ENCODE measurements around the gene GMPPA.

Gene GMPPA

DNA sequence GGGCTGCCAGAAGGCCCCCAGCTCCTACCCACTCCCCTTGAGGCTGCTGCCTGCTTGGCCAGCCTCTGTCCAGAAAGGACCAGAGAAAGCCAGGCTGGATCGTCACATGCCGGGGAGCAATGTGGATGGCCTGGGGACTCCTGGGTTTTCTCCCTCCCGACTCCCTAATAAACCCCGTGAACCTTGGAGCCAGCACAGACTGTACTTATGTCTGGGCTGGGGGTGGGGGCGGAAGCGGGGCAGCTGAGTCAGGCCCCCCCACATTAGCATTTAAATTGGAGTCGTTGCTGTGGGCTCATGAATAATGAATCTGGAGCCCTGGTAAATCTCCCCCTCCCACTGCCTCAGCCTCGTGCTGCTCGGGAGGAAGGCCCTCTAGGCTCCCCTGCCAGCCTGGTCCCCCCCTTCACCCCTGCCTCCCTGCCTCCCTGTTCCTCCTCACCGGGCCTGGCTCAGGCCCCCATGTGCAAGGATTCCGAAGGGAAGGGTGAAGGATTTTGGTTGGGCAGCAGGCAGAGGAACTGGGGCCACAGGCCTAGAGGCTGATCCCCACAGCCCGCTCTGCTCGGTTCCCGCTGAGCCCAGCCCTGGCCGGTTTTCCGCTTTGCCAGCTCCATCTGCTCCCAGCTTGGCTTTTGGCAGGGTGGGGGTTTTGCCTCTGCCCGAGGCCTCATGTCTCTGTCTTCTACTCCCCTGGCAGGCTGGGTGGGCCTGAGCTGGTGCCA lies 8.3 kb downstream of the GMPPA start:
- DNase-seq = no peak

- DNase-seq = no peak
Observed at GRCh38 chr2:219507581-219508443, 9.1 kb downstream of the GMPPA start.

- DNase-seq = no peak
Observed at GRCh38 chr2:219508444-219508734, 9.7 kb downstream of the GMPPA start.

DNA sequence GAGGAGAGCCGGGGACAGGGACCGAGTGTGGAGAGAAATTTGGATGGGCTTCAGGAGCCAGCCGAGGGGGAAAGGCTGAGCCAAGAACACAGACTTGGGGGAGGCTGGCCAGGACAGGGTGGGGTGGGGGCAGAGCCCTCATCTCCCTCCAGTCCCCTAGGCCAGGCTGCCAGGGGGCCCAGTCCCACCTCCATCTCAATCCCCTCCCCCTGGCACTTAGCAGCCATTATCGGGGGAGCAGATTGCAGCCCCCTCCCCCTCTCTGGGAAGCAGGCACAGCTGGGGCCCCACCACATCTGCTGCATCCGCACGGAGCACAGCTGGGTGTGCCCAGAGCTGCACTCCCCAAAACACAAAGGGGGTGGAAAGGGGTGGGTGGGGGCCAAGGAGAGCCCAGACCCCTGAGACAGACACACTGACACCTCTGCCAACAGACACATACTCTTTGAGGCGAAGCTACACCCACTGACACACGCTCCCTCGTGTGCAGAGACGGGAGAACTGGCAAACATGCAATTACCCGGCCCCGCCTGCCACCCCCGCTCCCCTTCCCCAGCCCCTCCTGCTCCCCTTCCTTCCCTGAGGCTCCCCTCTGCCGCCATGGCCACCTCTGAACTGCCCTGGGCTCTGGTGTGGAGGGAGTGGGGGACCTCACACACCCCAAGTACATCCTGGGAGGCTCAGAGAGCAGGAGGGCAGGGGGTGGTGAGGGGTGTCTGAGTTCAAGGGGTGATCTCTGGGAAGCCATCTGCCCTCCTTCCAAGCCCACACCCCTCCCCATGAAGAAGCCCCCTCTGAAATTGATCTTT lies 10.5 kb downstream of the GMPPA start:
- DNase-seq = no peak

- DNase-seq = peak; percentile 22 to 26
Observed at GRCh38 chr2:219509780-219510511, 11.3 kb downstream of the GMPPA start.

DNA sequence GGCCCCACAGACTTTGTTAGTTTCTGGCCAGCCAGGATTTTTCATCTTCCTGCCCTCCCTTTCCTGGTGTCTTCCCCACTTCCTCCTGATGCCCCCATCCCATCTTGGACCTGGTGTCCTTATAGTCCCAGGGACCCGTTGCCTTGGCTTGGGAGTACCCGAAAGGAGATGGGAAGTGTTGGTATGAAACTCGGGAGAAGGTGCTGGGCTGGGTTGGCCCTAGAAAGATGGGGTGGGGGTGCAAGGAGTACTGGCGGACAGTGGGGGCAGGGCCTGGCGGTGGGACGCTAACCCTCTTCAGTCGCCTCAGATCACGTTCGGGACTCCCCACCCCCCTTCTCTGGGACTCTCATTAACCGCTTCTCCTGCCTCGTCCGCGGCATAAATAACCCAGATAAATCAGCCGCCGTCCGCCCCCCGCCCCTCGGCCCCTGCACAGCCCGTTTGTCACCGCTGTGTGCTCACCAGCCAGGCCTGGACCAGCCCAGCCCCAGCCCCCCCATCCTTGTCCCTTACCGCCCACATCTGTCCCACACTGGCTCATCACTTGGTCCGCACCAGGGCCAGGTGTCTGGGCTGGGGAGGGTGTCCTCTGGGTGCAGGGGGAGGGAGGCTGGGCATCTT lies 11.9 kb downstream of the GMPPA start:
- no peak for DNase-seq

DNA sequence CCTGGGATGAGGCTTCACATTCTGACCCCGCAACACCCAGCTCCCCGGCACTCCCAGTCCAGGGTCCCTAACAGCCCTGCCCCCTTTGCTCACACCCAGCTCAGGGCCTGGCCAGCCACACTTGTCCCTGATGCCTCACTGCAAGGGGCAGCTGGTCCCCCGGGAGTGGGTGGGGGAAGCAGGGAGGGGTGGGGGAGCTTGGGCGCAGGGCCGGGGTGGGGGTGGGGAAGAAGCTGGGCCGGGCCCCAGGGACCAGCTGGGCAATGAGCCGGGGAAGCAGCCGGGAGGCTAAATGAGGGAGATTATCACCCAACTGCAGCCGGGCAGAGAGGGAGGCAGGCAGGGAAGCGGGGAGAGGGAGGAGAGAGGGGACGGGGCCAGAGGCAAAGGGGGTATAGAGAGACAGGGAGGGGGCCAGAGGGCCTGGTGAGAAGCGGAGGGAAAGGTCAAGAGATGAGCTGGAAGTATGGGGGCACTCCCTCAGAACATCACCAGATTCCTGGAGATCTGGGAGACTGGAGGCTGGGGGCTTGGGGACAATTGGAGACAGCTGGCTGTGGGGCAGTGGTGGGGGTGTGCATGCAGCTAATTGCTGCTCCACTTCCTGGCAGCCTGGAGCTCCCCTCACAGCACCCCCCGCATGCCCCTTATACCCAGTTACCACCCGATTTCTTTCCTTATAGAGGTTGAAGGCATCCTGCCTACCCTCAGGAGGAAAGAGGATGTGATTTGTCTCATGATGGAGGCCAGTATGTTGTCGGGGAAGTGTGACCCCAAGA lies 13.0 kb downstream of the GMPPA start:
- no peak for DNase-seq

DNA sequence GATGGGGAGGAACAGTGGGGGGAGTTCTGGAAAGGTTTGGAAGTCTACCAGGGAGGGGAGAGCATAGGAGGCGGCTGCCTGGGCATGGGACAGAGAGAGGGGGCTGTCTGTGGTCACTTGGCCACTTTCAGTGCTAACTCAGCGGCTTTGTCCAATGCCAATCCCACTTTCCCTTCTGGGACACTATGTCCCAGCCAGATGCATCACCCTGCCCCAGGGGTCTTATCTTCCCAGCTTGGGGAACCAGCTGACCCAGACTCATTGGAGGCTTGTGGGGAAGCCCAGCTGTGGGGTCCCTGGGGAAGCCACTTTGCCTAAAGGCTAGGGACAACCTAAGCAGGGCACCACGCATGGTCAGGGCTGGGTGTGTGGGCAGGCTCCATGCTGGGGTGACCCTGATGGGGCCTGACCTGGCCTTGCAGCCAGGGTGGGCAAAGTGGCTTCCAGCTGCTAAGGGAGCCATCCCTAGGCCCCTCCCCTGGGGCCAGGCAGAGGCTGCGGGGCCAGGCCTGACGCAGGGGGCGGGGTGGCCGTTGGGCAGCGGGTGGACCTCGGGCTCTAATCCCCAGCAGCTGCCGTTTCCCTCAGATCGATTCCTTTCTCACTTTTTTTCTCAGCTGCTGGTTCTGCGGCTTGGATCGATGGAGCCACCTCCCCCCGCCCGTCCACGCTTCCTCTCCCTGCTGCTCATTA lies 14.0 kb downstream of the GMPPA start:
- DNase-seq = no peak

GRCh38 chr2:219513787-219514186 lies 15.1 kb downstream of the GMPPA start:
- DNase-seq = no peak

DNA sequence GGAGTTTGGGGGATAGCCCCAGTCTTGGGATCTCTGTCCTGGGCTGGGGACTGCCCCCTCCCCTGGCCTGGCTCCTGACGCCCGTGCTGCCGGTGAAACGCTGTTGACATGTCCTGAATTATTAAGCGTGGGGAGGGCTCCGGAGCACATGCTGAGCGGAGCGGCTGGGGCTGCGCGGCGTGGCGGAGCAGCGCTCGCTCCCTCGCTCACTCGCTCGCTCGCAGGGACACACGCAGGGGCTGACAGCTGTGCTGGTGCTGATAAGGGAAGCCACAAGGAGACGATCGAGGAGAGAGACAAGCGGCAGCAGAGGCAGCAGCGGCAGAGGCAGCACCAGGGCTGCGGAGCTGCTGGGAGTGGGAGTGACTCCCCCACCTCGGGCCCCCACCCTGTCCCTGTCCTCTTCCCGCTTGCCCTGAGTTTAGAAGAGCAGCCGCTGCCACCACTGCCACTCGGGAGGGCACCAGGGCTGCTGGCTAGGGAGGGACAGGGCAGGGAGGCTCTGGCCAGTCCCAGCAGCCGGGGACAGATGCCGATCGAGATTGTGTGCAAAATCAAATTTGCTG lies 15.6 kb downstream of the GMPPA start, which contains the start of gene ASIC4:
Gene ASIC4 (plus strand): TSS at position 287 of the 566 bp plus-strand sequence. CDS start 243 bp downstream, at position 530.
- peak in 1 of 2 donors; percentile 34 for DNase-seq

- no peak for DNase-seq
Observed at GRCh38 chr2:219514836-219515235, 16.1 kb downstream of the GMPPA start.

- DNase-seq = no peak
Observed at GRCh38 chr2:219515874-219516629, 17.4 kb downstream of the GMPPA start.

DNA sequence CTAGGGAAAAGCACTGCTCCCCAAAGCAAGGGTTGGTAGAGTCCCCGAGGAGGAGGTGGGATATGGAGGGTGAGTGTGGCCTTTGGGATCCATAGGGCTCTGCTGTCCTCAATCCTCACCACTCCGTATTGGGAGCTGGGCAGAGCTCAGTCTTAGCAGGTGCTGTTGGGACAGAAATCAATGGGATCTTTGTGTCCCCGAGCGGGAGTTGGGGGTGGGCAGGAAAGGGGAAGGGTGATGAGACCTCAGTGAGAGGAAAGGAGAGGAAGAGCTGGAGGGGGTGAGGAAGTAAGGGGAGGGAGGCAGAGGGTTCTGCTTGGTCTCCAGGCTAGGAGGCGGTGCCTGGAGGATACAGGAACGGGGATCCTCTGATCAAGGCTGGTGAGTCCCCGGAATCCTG lies 18.2 kb downstream of the GMPPA start:
- DNase-seq = no peak

GRCh38 chr2:219517954-219518778 lies 19.5 kb downstream of the GMPPA start:
- DNase-seq = no peak

GRCh38 chr2:219519526-219519916 lies 20.8 kb downstream of the GMPPA start:
- DNase-seq = no peak

DNA sequence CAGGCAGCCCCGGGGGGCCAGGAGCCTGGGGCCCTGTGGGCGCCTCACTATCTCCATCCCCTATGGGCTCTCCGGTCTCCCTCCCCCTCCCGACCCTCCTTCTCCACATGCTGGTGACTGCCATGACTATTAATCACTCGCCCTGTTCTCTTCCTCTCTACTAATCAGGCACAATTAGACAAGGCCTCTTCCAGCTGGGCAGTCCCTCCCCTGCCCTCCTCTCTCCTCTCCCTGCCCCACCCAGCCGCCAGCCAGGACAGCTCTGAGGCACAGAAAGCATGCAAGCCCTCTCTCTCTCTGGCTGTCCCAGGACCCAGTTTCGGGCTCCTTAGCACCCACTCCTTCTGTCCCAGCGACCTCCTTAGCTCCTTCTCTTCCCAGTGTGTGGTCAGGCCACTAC lies 21.4 kb downstream of the GMPPA start:
- no peak for DNase-seq

DNA sequence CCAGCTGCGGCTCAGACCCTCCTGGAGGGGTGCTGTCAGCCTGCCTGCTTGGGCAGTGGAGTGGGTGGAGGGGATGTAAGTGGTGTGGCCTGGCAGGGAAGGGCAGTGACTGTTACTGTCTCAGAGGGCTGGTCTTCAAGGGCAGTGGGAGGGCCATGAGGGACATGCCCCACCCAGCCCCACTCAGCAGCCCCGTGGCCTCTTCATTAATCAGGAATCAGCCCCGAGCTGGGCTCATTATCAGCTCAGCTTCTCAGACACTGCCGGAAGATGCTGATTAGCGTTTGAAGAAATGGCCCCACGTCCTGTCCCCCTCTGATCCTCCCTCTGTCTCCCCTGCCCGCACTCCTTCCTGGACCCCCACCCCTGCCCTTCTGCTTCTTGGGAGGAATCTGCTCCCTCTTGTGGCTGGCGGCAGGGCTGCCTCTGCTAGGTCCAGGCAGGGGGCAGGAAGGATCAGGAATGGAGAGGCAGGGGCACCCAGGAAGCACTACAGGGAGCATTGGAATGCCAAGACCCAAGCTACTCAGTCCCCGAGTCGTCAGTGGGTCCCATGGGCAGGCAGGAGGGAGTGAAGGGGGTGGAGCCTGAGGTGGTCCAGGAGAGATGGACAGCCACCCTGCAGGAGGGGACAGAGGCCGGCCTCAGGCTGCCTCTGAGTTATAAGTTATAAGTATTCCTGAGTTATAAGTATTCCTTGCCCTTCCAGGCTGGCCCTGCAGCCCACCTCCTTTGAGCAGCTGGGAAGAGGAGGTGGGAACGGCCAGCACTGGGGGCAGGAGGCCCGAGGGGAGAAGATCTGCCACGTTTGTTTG lies 22.6 kb downstream of the GMPPA start:
- no peak for DNase-seq
